WTC11 (cell line): ENCODE data around the gene RECQL5. TPM values are rescaled to one million over a fixed set of nuclear protein-coding genes. Genes with fewer than 3 reads are reported as not detected.

Experiments used
- ATAC-seq: fragments of 200-7000 bp; cut with Tn5 transposase; 2 replicates; pipeline ENCODE4 v1.10.0; 2021; ENCODE audit warnings: mild to moderate bottlenecking, moderate library complexity
- CTCF ChIA-PET: fragments of 300-600 bp; sonication (Branson Sonifier 250); formaldehyde crosslinking; loops from one replicate; lab custom pipeline; 2021; ENCODE audit warnings: antibody characterized with exemption; lab: Charles Lee
- POLR2A ChIA-PET: fragments of 350-600 bp; sonication (Branson Sonifier 250); formaldehyde crosslinking; loops from one replicate; lab custom pipeline; 2021; ENCODE audit warnings: antibody characterized with exemption; lab: Charles Lee
- DNase-seq: peaks from one replicate; pipeline ENCODE4 v3.0.0; 2021; ENCODE audit warnings: low spot score
- H3K27ac Mint-ChIP-seq: 2 replicates; pipeline ENCODE4 v1.8.0; 2021; ENCODE audit warnings: mixed read lengths
- H3K27me3 Mint-ChIP-seq: 2 replicates; pipeline ENCODE4 v1.8.0; 2021; ENCODE audit warnings: low read depth, mild to moderate bottlenecking, moderate library complexity, mixed read lengths
- H3K36me3 Mint-ChIP-seq: 2 replicates; pipeline ENCODE4 v1.8.0; 2021; ENCODE audit warnings: mixed read lengths
- H3K4me1 Mint-ChIP-seq: 2 replicates; pipeline ENCODE4 v1.8.0; 2022; ENCODE audit warnings: mixed read lengths
- H3K4me3 Mint-ChIP-seq: 2 replicates; pipeline ENCODE4 v1.8.0; 2021; ENCODE audit warnings: mild to moderate bottlenecking, moderate library complexity, mixed read lengths
- H3K9me3 Mint-ChIP-seq: 2 replicates; pipeline ENCODE4 v1.8.0; 2021; ENCODE audit warnings: mixed read lengths
- ERG ChIP-seq: fragments of 250-450 bp; sonication (Bioruptor Pico); IDR thresholded peaks from 2 replicates; pipeline ENCODE4 v1.8.0; 2021; ENCODE audit warnings: mild to moderate bottlenecking
- GABPB1 ChIP-seq: sonication (generic); formaldehyde crosslinking; IDR thresholded peaks from 2 replicates; pipeline ENCODE4 v1.8.1; 2023; ENCODE audit warnings: mild to moderate bottlenecking, missing genetic modification reagents
- GRHL2 ChIP-seq: fragments of 250-450 bp; sonication (Bioruptor Pico); IDR thresholded peaks from 2 replicates; pipeline ENCODE4 v1.8.0; 2022; ENCODE audit warnings: mild to moderate bottlenecking, moderate library complexity; ENCODE audit not compliant: insufficient replicate concordance, severe bottlenecking
- HMGA2 ChIP-seq: fragments of 250-450 bp; sonication (Bioruptor Pico); IDR thresholded peaks from 2 replicates; pipeline ENCODE4 v1.4.0; 2021; ENCODE audit warnings: mild to moderate bottlenecking, moderate library complexity
- NR3C1 ChIP-seq: sonication (generic); formaldehyde crosslinking; conservative IDR thresholded peaks from 2 replicates; pipeline ENCODE4 v1.8.1; 2023; ENCODE audit warnings: low read depth, mild to moderate bottlenecking, missing genetic modification reagents
- RORB ChIP-seq: fragments of 250-450 bp; sonication (Bioruptor Pico); IDR thresholded peaks from 2 replicates; pipeline ENCODE4 v1.9.0; 2021; ENCODE audit warnings: mild to moderate bottlenecking
- ZNF121 ChIP-seq: sonication (generic); formaldehyde crosslinking; IDR thresholded peaks from 2 replicates; pipeline ENCODE4 v1.8.0; 2023; ENCODE audit warnings: missing genetic modification reagents
- ZNF416 ChIP-seq: fragments of 250-450 bp; sonication (Bioruptor Pico); IDR thresholded peaks from 2 replicates; pipeline ENCODE4 v1.9.0; 2021; ENCODE audit warnings: mild to moderate bottlenecking, inconsistent platforms
- ZNF671 ChIP-seq: fragments of 250-450 bp; sonication (Bioruptor Pico); IDR thresholded peaks from 2 replicates; pipeline ENCODE4 v1.8.0; 2021; ENCODE audit warnings: mild to moderate bottlenecking
- total RNA-seq: library from RNA; stranded (reverse); gene quantifications from 3 replicates; pipeline ENCODE4 v1.2.3, GENCODE V29; 2021
- TF ChIP-seq, protein P1 (sequence below): fragments of 250-450 bp; sonication (Bioruptor Pico); IDR thresholded peaks from 2 replicates; pipeline ENCODE4 v1.9.0; 2021; ENCODE audit warnings: mild to moderate bottlenecking
- TF ChIP-seq, protein P2 (sequence below): sonication (generic); formaldehyde crosslinking; IDR thresholded peaks from 2 replicates; pipeline ENCODE4 v1.8.1; 2023; ENCODE audit warnings: mild to moderate bottlenecking, missing genetic modification reagents
- TF ChIP-seq, protein P3 (sequence below): fragments of 250-450 bp; sonication (Bioruptor Pico); IDR thresholded peaks from 2 replicates; pipeline ENCODE4 v2.1.2; 2022; ENCODE audit warnings: mild to moderate bottlenecking, moderate library complexity
- TF ChIP-seq, protein P4 (sequence below): sonication (generic); formaldehyde crosslinking; IDR thresholded peaks from 2 replicates; pipeline ENCODE4 v1.8.0; 2022; ENCODE audit warnings: mild to moderate bottlenecking, missing genetic modification reagents
- TF ChIP-seq, protein P5 (sequence below): sonication (generic); formaldehyde crosslinking; IDR thresholded peaks from 2 replicates; pipeline ENCODE4 v1.8.1; 2022; ENCODE audit warnings: mild to moderate bottlenecking, moderate library complexity, missing genetic modification reagents
- TF ChIP-seq, protein P6 (sequence below): sonication (generic); formaldehyde crosslinking; IDR thresholded peaks from 2 replicates; pipeline ENCODE4 v1.8.1; 2023; ENCODE audit warnings: mild to moderate bottlenecking, moderate library complexity, missing genetic modification reagents
- TF ChIP-seq, protein P7 (sequence below): fragments of 200-600 bp; IDR thresholded peaks from 2 replicates; pipeline ENCODE4 v1.8.0; 2022; ENCODE audit warnings: antibody characterized with exemption
- TF ChIP-seq, protein P8 (sequence below): sonication (generic); formaldehyde crosslinking; IDR thresholded peaks from 2 replicates; pipeline ENCODE4 v1.8.0; 2023; ENCODE audit warnings: missing genetic modification reagents

The RECQL5 gene
- total RNA-seq, 1 experiment from 2014 or later, result 51.0 TPM

GRCh38 chr17:75614006-75614405, 52.9 kb downstream of the RECQL5 start:
- ATAC-seq (peak; percentile 77), DNase-seq (peak; percentile 65)
- Mint-ChIP-seq H3K9me3 (no peaks in the 10 kb centered on the region), H3K27ac (no peak overlapping the region), H3K36me3 (no peaks in the 10 kb centered on the region), H3K4me1 (no peaks in the 10 kb centered on the region), H3K27me3 (no peaks in the 10 kb centered on the region), H3K4me3 (no peak overlapping the region)
- ChIA-PET POLR2A (no interaction called here), CTCF (interaction anchor here (0.8 to 19.0 kb wide), 18 partner anchors 9 to 216 kb away, joined by 3 to 304 read pairs (median 6); partner anchors contain the start of genes SMIM5 and TSEN54)
- TF ChIP-seq, protein P1, sequence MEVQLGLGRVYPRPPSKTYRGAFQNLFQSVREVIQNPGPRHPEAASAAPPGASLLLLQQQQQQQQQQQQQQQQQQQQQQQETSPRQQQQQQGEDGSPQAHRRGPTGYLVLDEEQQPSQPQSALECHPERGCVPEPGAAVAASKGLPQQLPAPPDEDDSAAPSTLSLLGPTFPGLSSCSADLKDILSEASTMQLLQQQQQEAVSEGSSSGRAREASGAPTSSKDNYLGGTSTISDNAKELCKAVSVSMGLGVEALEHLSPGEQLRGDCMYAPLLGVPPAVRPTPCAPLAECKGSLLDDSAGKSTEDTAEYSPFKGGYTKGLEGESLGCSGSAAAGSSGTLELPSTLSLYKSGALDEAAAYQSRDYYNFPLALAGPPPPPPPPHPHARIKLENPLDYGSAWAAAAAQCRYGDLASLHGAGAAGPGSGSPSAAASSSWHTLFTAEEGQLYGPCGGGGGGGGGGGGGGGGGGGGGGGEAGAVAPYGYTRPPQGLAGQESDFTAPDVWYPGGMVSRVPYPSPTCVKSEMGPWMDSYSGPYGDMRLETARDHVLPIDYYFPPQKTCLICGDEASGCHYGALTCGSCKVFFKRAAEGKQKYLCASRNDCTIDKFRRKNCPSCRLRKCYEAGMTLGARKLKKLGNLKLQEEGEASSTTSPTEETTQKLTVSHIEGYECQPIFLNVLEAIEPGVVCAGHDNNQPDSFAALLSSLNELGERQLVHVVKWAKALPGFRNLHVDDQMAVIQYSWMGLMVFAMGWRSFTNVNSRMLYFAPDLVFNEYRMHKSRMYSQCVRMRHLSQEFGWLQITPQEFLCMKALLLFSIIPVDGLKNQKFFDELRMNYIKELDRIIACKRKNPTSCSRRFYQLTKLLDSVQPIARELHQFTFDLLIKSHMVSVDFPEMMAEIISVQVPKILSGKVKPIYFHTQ (CRISPR knock-in tag), result no peak
- TF ChIP-seq, protein P2, sequence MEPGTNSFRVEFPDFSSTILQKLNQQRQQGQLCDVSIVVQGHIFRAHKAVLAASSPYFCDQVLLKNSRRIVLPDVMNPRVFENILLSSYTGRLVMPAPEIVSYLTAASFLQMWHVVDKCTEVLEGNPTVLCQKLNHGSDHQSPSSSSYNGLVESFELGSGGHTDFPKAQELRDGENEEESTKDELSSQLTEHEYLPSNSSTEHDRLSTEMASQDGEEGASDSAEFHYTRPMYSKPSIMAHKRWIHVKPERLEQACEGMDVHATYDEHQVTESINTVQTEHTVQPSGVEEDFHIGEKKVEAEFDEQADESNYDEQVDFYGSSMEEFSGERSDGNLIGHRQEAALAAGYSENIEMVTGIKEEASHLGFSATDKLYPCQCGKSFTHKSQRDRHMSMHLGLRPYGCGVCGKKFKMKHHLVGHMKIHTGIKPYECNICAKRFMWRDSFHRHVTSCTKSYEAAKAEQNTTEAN (CRISPR knock-in tag), result no peak
- TF ChIP-seq ZNF121 (CRISPR knock-in tag), result 0 out of 2 replicates have a peak, but pooled peaks have one; percentile 21

DNA sequence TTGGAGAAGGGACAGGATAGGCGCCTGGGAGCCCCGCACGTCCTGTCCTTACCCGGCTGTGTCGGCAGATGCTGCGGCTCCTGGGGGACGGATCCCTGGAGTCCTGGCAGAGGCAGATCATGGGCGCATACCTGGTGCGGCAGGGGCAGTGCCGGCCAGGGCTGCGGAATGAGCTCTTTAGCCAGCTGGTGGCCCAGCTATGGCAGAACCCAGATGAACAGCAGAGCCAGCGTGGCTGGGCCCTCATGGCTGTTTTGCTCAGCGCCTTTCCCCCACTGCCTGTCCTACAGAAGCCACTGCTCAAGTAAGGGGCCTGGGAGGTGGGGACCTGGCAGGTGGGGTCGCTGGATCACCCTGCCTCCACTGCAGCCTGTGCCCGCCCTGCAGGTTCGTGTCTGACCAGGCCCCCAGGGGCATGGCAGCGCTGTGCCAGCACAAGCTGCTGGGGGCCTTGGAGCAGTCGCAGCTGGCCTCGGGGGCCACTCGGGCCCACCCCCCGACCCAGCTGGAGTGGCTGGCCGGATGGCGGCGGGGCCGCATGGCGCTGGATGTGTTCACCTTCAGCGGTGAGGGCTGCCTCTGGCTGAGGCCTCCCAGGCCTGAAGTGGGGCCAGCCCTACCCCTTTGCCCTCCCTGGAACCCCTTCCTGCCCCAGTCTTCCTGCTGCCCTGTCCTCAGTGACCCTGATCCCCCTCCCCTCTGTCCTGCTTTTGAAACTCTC, 53.9 kb downstream of the RECQL5 start:
- ATAC-seq, result no peak
- POLR2A ChIA-PET, result no interaction called here
- Mint-ChIP-seq H3K9me3 (no peaks in the 10 kb centered on the region), H3K4me3 (no peak overlapping the region), H3K36me3 (no peaks in the 10 kb centered on the region), H3K4me1 (no peaks in the 10 kb centered on the region), H3K27me3 (no peaks in the 10 kb centered on the region), H3K27ac (no peak overlapping the region)
- no peak for DNase-seq
- CTCF ChIA-PET, result interaction anchor here (0.9 to 19.0 kb wide), 12 partner anchors 8 to 217 kb away, joined by 3 to 304 read pairs (median 12); partner anchors contain the start of genes SMIM5 and TSEN54
- TF ChIP-seq, protein P1 (CRISPR knock-in tag), result no peak
- no peak for TF ChIP-seq GABPB1 (CRISPR knock-in tag)
- no peak for TF ChIP-seq ZNF671 (CRISPR knock-in tag)
- TF ChIP-seq, protein P3, sequence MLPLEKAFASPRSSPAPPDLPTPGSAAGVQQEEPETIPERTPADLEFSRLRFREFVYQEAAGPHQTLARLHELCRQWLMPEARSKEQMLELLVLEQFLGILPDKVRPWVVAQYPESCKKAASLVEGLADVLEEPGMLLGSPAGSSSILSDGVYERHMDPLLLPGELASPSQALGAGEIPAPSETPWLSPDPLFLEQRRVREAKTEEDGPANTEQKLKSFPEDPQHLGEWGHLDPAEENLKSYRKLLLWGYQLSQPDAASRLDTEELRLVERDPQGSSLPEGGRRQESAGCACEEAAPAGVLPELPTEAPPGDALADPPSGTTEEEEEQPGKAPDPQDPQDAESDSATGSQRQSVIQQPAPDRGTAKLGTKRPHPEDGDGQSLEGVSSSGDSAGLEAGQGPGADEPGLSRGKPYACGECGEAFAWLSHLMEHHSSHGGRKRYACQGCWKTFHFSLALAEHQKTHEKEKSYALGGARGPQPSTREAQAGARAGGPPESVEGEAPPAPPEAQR (CRISPR knock-in tag), result no peak
- TF ChIP-seq, protein P4, sequence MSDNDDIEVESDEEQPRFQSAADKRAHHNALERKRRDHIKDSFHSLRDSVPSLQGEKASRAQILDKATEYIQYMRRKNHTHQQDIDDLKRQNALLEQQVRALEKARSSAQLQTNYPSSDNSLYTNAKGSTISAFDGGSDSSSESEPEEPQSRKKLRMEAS, result no peak
- no peak for TF ChIP-seq NR3C1 (CRISPR knock-in tag)
- no peak for TF ChIP-seq RORB (CRISPR knock-in tag)
- TF ChIP-seq ERG, result no peak
- TF ChIP-seq, protein P5, sequence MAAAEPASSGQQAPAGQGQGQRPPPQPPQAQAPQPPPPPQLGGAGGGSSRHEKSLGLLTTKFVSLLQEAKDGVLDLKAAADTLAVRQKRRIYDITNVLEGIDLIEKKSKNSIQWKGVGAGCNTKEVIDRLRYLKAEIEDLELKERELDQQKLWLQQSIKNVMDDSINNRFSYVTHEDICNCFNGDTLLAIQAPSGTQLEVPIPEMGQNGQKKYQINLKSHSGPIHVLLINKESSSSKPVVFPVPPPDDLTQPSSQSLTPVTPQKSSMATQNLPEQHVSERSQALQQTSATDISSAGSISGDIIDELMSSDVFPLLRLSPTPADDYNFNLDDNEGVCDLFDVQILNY (CRISPR knock-in tag), result no peak
- no peak for TF ChIP-seq ZNF416 (CRISPR knock-in tag)
- TF ChIP-seq GRHL2, result no peak
- TF ChIP-seq, protein P6, sequence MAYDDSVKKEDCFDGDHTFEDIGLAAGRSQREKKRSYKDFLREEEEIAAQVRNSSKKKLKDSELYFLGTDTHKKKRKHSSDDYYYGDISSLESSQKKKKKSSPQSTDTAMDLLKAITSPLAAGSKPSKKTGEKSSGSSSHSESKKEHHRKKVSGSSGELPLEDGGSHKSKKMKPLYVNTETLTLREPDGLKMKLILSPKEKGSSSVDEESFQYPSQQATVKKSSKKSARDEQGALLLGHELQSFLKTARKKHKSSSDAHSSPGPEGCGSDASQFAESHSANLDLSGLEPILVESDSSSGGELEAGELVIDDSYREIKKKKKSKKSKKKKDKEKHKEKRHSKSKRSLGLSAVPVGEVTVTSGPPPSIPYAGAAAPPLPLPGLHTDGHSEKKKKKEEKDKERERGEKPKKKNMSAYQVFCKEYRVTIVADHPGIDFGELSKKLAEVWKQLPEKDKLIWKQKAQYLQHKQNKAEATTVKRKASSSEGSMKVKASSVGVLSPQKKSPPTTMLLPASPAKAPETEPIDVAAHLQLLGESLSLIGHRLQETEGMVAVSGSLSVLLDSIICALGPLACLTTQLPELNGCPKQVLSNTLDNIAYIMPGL (CRISPR knock-in tag), result no peak
- TF ChIP-seq, protein P7, sequence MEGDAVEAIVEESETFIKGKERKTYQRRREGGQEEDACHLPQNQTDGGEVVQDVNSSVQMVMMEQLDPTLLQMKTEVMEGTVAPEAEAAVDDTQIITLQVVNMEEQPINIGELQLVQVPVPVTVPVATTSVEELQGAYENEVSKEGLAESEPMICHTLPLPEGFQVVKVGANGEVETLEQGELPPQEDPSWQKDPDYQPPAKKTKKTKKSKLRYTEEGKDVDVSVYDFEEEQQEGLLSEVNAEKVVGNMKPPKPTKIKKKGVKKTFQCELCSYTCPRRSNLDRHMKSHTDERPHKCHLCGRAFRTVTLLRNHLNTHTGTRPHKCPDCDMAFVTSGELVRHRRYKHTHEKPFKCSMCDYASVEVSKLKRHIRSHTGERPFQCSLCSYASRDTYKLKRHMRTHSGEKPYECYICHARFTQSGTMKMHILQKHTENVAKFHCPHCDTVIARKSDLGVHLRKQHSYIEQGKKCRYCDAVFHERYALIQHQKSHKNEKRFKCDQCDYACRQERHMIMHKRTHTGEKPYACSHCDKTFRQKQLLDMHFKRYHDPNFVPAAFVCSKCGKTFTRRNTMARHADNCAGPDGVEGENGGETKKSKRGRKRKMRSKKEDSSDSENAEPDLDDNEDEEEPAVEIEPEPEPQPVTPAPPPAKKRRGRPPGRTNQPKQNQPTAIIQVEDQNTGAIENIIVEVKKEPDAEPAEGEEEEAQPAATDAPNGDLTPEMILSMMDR, result no peak
- TF ChIP-seq HMGA2, result no peak
- TF ChIP-seq, protein P8, sequence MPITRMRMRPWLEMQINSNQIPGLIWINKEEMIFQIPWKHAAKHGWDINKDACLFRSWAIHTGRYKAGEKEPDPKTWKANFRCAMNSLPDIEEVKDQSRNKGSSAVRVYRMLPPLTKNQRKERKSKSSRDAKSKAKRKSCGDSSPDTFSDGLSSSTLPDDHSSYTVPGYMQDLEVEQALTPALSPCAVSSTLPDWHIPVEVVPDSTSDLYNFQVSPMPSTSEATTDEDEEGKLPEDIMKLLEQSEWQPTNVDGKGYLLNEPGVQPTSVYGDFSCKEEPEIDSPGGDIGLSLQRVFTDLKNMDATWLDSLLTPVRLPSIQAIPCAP, result no peak
